ENCODE measurements around the gene ASAP2.

ASAP2 gene

DNA sequence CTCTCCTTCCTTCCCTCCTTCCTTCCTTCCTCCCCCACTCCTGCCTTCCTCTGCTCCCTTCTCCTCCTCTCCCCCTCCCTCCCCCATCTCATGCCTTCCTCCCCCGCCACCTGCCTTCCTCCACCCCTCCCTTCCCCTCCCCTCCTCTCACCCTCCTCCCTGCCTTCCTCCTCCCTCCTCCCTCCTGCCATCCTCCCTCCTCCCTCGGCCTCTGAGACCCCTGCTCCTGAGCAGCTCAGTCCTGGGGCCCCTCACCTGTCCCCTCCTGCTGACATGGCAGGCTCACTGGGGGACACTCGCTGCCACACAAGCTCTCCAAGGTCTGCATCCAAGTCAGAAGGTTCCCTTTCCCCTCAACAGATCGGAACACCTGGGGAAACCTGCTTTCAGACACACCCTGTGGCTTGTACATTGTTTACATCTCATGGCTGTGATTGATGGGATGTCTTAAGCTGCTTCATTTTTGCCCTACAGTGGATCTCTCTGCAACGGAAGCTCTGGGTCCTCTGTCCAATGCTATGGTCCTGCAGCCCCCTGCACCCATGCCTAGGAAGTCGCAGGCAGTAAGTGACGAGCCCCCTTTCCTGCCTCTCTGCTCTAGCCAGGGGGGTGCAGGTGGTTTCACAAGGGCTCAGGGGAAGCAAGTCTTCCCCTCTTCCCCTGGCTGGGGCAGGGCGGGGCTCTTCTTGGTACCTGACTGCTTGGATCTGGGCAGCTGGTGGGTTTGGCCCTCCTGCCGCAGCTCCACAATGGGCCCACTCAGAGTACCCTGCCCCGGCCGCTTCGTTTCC is 193.9 kb downstream of the ASAP2 start:
- no peak for DNase-seq (ENCODE audit: low read depth, low spot score)

DNA sequence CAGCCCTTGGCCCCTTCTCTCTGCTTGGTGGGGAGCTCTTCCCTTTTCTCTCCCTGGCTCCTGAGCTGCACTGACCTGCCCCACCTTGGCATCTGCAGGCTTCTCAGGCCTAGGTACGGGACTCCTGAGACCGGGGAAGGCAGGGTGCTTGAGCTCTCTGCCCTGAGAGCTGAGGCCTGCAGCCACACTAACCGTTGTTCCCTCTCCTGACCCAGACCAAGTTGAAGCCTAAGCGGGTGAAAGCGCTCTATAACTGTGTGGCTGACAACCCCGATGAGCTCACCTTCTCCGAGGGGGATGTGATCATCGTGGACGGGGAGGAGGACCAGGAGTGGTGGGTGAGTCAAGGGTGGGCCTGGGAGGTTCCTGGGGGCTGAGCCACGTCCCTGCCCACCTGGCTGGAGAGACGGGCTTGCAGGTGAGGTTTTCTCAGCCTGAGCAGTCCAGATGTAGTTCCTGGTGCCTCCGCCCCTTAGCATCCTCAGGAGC is 194.5 kb downstream of the ASAP2 start:
- DNase-seq (ENCODE audit: low read depth, low spot score): no peak

DNA sequence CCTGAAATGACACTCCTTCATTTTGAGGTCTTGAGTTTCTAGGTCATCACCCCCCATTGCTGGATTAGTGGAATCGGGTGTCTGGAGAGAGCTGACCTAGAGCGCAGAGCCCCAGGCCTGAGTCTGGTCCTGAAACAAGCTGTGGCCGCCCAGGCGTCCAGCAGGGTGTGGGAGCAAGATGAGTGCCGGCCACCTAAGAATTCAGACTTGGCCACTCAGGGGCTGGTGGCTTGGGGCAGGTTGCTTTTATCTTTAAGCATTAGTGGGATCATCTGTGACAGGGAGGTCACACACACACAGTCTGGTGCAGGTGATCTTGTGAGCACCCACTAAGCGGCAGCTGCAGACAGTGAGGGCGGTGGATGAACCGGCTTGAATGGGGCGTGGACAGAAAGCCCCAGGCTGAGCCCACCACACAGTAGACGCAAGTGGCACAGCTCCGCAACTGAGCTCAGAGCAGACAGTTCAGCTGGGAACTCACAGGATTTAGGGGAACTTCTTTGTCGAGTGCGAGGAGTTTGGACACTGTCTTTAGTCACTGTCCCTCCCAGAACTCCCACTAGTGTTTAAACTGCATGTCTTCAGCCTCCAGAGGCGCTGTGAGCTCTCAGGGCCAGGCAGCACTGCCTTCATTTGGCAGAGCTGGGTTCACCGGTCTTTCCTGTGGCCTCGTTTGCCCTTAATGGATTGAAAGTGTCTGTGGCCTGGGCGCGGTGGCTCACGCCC is 195.2 kb downstream of the ASAP2 start:
- DNase-seq (ENCODE audit: low read depth, low spot score): no peak

DNA sequence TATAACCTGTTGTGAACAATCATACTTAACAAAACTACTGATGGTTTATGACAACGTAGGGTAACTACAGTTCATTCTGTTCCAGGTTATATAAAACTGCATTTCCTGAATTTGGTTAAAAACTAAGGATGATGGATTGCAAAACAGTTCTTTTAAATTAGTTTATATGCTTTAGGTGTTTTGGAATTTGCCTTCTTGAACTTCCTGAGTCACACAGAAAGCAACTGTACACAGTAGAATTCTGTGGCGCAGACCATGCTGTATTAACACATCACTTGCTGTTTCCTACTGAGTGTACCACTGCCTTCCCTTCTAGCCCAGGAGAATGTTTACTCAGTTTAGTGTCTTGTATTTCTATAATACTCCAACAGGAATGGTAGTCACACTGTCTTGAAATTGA is 197.3 kb downstream of the ASAP2 start:
- DNase-seq (ENCODE audit: low read depth, low spot score): no peak

DNA sequence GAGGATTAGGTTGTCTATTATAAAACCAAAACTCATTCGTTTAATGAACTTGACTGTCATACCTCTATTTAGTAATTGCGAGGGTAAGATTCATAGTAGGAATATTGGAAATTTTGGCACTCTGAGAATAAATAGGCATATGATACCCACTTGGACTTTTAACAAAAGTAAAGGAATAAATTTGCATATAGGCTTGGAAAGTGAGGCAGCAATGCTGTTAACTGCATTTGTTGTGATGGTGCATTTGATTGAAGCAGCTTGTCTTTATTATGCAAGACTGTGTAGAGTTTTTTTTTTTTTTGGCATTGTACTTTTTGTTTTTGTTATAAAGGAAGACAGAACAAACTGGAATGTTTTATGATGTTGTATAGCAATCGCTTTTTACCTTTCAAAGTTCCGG is 197.8 kb downstream of the ASAP2 start:
- no peak for DNase-seq (ENCODE audit: low read depth, low spot score)

DNA sequence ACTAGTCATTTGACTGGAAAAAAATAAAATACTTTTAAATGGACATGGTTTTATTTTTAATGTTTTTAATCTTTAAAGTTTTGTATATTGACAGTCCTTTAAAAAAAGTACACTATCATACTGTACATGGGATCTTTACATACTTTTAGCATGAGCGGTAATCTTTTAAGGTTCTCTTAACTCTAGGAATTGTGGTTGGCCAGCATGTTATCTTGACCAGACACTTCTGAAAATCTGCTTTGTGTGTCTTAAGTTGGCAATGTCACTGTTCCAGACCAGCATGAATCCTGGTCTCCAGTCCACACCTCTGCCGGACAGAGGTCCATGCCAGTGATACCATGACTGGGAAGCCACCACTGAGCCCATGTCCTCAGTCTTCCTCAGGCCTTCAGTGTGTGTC is 199.0 kb downstream of the ASAP2 start:
- no peak for DNase-seq (ENCODE audit: low read depth, low spot score)

DNA sequence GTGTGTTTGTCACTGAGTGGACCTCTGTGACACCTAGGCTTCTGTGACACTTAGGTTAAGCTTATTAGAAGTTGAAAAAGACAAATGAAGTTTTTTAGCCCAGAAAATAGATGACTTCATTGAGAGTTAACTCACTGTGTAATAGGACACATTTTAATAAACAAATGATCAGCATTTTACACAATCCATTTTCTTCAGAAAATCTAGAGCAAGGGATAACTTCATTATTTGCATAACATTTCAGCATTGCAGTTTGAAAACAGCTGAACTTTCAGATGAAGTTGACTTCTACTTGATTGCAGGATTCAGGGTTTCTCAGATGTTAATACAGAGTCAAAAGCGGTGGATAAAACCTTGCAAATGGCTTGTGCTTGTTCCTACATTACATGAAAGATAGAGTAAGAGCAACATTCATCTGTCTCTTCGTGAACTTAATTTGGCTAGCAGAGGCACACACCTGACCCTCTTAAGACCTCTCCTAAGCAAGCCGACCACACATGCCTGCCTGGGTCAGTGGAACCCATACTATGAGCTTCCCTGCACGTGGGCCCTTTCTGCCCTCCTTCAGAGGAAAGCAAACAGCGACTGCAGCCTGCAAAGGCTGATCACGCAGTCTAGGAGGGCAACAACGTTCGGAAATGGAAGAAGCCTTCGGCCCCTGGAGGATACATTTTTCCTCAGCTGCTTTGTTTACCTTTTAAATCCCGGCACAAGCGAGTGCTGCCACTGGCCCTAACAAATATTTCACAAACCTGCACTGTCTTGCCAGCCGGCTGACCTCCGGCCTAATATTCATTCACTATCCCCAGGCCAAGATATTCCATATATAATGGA is 200.1 kb downstream of the ASAP2 start:
- DNase-seq (ENCODE audit: low read depth, low spot score): no peak

DNA sequence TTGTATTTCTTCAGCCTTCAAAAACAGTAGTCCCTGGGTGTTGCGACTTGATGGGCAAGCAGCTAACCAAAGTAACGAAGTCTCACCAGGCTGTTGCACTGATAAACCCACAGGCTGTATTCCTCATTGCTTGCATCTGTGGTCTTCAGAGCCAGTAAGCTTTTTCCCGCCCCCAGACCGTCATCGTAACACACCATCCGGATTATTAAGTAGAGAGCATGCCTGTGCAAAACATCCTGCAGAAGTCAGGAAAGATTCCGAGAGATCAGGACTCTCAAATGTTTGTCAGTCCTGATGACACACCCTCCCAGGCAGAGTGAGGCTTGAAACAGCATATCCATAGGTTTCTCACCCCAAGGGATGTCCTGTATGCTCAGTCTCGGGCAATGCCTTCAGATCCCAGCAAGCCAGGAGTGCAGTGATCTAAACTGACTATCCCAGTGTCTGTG is 200.8 kb downstream of the ASAP2 start:
- no peak for DNase-seq (ENCODE audit: low read depth, low spot score)

DNA sequence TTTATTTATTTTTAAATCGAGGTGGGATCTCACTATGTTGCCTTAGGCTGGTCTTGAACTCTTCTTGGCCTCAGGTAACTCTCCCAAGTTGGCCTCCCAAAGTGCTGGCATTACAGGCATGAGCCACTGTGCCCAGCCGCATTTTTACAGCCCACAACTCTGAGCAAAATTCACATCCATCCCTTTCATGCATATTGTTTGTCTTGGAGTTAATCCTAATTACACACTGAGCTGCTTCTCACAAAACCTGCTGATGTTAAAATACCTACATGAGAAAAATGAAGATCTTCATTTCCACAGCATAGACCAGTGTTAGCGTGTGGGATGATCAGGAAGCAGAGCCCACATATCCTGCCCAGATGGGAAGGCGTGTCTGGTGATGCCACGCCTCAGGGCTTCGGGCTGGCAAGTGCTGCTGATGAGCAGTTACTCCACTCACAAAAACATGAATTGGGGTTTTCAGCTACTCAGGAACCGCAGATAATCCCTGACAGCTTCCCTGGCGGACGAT is 202.1 kb downstream of the ASAP2 start:
- DNase-seq (ENCODE audit: low read depth, low spot score): no peak

DNA sequence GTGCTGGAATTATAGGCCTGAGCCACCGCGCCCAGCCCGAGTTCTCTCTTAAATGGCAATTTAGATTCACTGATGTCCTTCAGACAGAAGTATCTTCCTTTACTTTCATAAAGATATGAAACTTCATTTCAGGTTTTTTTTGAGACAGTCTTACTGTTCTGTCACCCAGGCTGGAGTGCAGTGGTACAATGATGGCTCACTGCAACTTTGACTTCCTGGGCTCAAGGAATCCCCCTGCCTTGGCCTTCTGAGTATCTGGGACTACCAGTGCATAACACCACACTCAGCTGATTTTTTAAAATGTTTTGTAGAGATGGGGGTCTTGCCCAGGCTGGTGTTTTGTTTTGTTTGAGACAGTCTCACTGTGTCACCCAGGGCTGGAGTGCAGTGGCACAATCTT is 203.5 kb downstream of the ASAP2 start:
- no peak for DNase-seq (ENCODE audit: low read depth, low spot score)

DNA sequence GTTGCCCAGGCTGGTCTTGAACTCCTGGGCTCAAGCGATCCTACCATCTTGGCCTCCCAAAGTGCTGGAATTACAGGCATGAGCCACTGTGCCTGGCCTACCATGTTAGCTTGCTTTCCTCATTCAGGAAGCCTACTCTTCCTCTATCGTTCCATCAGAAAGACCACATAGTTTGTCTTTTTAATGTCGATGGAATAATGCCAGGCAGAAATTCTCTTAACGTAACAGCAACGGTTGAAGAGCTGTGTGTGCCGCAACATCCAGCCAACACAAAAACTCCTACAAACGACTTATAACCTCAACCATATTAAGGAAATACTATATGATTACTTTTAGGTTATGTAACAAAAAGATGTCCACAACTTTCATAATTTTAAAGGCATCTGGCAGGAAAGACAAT is 206.2 kb downstream of the ASAP2 start:
- DNase-seq (ENCODE audit: low read depth, low spot score): no peak

DNA sequence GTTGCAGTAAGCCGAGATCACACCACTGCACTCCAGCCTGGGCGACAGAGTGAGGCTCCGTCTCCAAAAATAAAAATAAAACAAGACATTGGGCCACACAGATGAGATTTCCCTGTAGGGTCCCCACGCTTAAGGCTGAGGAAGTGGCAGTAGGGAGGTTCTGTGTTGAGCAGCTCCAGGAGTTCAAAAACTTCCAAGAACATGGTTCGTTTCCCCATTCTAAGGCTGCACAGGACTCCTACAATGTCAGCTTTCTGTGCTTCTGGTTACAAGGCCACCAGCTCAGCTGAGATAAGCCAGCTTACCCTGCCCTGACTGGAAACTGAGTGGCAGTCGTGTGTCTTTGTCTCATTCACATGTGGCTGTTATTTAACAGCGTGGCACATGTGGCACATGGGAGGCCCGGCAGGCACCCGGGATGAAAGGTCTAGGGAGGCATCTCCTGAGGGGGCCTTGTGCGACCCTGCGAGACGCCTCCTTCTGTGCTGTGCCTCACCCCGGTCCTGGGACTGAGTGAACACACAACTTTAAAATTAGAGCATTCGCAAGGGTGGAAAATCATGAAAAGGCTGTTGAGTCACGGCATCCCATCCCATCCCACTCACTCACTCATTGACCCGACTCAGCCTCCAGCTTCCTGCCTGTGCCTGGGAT is 209.0 kb downstream of the ASAP2 start:
- no peak for DNase-seq (ENCODE audit: low read depth, low spot score)

DNA sequence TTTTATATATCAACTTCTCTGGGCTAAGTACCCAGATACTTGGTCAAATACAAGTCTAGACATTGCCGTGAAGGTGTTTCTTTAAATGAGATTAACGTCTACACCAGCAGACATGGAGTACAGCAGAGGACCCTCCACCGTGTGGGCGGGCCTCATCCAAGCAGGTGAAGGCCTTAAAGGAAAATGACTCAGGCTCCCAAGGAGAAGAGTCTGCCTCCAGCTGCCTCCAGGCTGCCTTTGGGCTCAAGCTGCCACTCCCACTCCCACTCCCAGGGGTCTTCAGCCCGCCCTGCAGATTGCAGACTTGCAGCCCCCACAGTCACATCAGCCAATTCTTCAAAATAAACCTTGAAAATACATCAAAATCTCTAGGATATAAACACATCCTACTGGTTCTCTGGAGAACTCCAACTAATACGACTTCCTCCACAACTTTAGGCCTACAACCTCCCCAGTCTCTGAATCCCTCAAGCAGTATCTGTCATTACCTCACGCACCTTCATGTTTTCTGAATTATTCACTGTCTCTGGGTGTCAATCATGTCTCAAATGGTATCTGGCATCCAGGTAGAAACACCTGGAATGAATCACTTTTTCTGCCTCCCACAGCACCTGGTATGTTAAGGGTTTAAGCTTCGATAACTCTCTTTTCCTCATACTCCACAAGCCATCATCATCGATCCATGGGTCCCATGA is 209.8 kb downstream of the ASAP2 start:
- no peak for DNase-seq (ENCODE audit: low read depth, low spot score)

DNA sequence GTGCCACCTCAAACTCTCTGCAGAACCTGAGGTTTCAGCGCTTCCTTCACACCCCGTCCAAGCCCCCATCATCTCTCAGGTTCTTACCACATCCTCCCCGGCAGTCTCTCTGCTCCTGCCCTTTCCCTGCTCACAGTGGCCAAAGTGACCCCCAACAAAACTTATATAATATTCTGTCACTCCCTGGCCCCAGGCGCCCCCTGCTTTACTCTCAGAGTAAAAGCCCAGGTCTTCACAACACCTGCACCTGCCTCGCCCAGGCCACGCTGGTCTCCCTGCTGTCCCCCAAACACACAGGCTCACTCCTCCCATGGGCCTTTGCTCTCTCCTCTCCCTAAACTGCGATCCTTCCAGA is 210.3 kb downstream of the ASAP2 start:
- DNase-seq (ENCODE audit: low read depth, low spot score): no peak

DNA sequence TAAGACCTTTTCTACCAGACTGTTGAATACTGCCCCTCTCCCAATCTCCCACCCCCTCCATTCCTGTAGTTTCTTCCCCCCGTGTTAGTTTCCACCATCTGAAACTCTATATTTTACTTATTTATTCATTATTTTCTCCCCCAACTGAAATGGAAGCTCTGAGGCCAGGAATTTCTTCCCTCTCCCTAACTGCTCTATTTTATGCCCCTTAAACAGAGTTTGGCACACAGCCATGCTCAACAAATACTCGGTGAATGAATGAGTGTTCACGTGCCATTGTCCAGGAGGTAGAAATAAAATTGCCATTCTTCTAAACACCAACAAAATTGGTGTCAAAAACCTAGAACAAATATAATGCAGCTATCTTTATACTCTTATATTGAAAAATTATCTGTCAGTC is 211.1 kb downstream of the ASAP2 start:
- no peak for DNase-seq (ENCODE audit: low read depth, low spot score)

DNA sequence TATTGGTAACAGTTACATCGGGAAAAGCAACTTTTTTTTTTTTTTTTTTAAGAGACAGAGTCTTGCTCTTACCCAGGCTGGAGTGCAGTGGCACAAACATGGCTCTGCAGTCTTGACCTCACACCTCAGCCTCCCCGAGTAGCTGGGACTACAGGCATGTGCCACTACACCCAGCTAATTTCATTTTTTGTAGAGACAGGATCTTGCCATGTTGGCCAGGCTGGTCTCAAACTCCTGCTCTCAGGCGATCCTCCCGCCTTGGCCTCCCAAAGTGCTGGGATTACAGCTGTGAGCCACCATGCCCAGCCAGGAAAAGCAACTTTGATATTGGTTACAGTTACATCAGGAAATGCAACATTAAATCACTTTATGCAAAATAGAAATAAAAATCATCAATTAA is 212.1 kb downstream of the ASAP2 start:
- no peak for DNase-seq (ENCODE audit: low read depth, low spot score)

DNA sequence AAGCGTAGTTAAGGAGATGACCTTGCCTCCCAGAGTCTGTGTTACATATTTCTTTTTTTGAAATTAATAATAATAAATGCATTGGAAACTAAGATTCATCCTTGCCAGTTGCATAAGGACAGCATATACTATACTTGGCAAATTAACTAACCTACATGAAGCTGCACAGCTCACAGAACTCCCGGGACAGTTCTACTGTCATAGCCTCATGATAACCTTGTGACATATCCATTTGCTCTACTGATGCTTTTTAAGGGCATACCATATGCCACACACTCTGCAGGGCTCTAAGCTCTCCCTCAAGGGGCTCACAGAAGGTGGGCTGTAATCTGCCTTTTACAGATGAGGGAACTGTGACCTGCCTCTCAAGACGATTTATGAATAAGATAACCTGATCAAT is 212.9 kb downstream of the ASAP2 start:
- no peak for DNase-seq (ENCODE audit: low read depth, low spot score)

DNA sequence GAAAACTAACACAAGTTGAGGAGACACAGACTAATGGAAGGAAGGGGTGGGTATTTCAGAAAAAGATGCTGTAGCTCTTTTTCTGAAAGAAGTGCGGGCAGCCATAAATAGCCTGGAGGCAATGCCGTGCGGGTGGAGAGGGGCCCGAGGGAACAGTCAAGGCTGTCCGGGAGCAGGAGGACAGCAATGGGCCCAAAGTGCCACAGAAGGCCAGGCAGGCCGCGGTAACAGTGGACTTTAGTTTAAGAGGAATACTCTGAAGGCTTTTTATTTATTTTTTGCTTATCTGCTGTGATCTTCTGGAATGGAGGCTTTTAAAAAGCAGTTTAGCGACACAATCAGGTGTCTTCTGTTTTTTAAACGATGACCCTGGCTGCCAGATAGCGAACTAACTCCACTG is 213.9 kb downstream of the ASAP2 start:
- no peak for DNase-seq (ENCODE audit: low read depth, low spot score)

DNA sequence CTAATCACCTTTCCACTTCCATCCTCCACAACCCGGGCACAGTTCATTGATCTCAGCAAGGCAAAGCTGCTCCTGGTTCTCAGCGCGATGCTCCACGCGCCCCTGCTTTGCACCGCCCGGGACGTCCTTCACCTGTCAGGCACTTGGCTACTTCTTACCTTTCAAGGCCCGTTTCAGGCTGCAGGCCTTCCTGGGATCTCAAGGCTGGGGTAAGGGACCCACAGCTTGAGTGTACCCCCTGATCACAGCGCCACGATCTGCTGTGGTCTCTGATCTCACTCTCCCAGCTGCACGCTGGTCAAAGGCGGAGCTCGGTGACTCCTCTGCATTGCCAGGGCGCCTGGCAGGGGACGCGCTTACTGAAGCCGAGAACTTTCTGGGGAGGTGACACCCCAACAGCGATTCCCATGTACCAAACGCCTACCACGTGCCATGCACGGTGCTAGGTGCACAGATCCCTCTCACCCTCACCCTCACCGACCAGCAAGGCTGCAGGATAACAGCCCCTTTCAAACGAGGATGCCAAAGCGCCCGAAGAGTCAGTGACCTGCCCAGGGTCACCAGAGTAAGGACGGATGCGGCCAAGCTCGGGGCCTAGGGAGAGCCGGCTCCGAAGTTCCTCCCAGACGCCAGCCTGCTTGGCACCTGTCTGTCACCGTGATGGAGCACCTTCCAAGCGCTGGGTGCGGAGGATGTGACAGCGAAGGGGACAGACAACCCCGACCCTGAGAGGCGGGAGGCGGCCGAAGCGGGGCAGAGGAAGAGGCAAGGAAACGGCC is 215.9 kb downstream of the ASAP2 start:
- no peak for DNase-seq (ENCODE audit: low read depth, low spot score)
